KMS-11 (cell line): Measurements from ENCODE around the gene RBM6.
"Not testable (repeated sequence)": the region's sequence is repeated elsewhere in the genome, so short reads cannot be mapped to it uniquely, and the experiment has no call there.

ENCODE experiments used
- H2AFZ ChIP-seq: fragments of 200-600 bp; sonication (generic); 2 replicates; pipeline ENCODE4 v1.6.1; 2016; ENCODE audit warnings: antibody characterized with exemption, mixed run types, low read depth
- H3K27ac ChIP-seq: fragments of 200-600 bp; sonication (generic); 2 replicates; pipeline ENCODE4 v1.6.1; 2016; ENCODE audit warnings: mild to moderate bottlenecking, mixed run types
- H3K27me3 ChIP-seq: fragments of 200-600 bp; sonication (generic); 2 replicates; pipeline ENCODE4 v1.6.1; 2017; ENCODE audit warnings: mild to moderate bottlenecking, low read depth, mixed run types, moderate library complexity; ENCODE audit not compliant: insufficient read depth
- H3K36me3 ChIP-seq: fragments of 200-600 bp; sonication (generic); 2 replicates; pipeline ENCODE4 v1.6.1; 2017; ENCODE audit warnings: mild to moderate bottlenecking, mixed run types; ENCODE audit not compliant: insufficient read depth
- H3K4me1 ChIP-seq: fragments of 200-600 bp; sonication (generic); 2 replicates; pipeline ENCODE4 v1.6.1; 2016; ENCODE audit warnings: mild to moderate bottlenecking, low read depth, mixed run types; ENCODE audit not compliant: poor library complexity, severe bottlenecking
- H3K4me2 ChIP-seq: fragments of 200-600 bp; sonication (generic); 2 replicates; pipeline ENCODE4 v1.7.0; 2016; ENCODE audit warnings: mild to moderate bottlenecking, mixed run types
- H3K4me3 ChIP-seq: fragments of 200-600 bp; sonication (generic); IDR thresholded peaks from 2 replicates; pipeline ENCODE4 v1.6.1; 2017; ENCODE audit warnings: low read depth, low read length, mixed read lengths; ENCODE audit not compliant: insufficient read depth
- H3K79me2 ChIP-seq: fragments of 200-600 bp; sonication (generic); 2 replicates; pipeline ENCODE4 v1.6.1; 2016; ENCODE audit warnings: low read depth, mixed run types; ENCODE audit not compliant: insufficient read depth
- H3K9ac ChIP-seq: fragments of 200-600 bp; sonication (generic); 2 replicates; pipeline ENCODE4 v1.6.1; 2016; ENCODE audit warnings: mild to moderate bottlenecking, mixed run types
- H4K20me1 ChIP-seq: fragments of 200-600 bp; sonication (generic); 2 replicates; pipeline ENCODE4 v1.6.1; 2016; ENCODE audit warnings: mild to moderate bottlenecking, mixed run types; ENCODE audit not compliant: insufficient read depth
- CTCF ChIP-seq: fragments of 200-600 bp; sonication (generic); conservative IDR thresholded peaks from 2 replicates; pipeline ENCODE4 v1.6.1; 2017; ENCODE audit warnings: low read depth, mild to moderate bottlenecking, antibody characterized with exemption, low read length, moderate library complexity, mixed read lengths

RBM6 gene

GRCh38 chr3:50010959-50011358, 71.0 kb downstream of the RBM6 start:
- Histone ChIP-seq H3K27me3 (no peaks in the 10 kb centered on the region), H4K20me1 (no peaks in the 10 kb centered on the region), H3K27ac (no peak overlapping the region), H3K4me2 (no peak overlapping the region), H3K79me2 (no peaks in the 10 kb centered on the region), H3K4me3 (no peak overlapping the region), H2AFZ (no peak overlapping the region), H3K36me3 (no peaks in the 10 kb centered on the region), H3K4me1 (no peaks in the 10 kb centered on the region), H3K9ac (no peak overlapping the region)
- TF ChIP-seq CTCF, result no peak

DNA sequence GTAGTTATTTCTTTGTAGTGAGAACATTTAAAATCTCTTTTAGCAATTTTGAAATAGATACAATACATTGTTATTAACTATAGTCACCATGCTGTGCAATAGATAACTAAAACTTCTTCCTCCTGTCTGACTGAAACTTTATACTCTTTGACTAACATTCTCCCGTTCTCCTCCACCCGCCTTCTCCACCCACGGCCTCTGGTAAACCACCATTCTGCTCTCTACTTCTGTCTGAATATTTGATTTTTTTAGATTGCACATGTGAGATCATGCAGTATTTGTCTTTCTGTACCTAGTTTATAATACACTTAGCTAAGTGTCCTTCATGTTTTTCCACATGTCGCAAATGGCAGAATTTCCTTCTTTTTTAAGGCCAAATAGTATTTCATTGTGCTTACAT, 76.0 kb downstream of the RBM6 start:
- Histone ChIP-seq H3K27me3 (no peaks in the 10 kb centered on the region), H3K79me2 (no peaks in the 10 kb centered on the region), H3K9ac (no peak overlapping the region), H3K4me2 (no peak overlapping the region), H3K36me3 (no peaks in the 10 kb centered on the region), H3K27ac (no peak overlapping the region), H4K20me1 (no peaks in the 10 kb centered on the region), H3K4me3 (no peak overlapping the region), H3K4me1 (no peaks in the 10 kb centered on the region), H2AFZ (no peak overlapping the region)
- no peak for TF ChIP-seq CTCF

GRCh38 chr3:50028346-50028745, 88.4 kb downstream of the RBM6 start:
- Histone ChIP-seq H2AFZ (no peak overlapping the region), H3K9ac (no peak overlapping the region), H3K27ac (no peak overlapping the region), H3K79me2 (no peaks in the 10 kb centered on the region), H3K36me3 (no peaks in the 10 kb centered on the region), H3K4me2 (no peak overlapping the region), H3K4me1 (no peaks in the 10 kb centered on the region), H4K20me1 (no peaks in the 10 kb centered on the region), H3K27me3 (no peaks in the 10 kb centered on the region), H3K4me3 (no peak overlapping the region)
- no peak for TF ChIP-seq CTCF

- H3K27ac ChIP-seq, H3K4me1 ChIP-seq, H2AFZ ChIP-seq, H3K9ac ChIP-seq, H3K27me3 ChIP-seq, H3K36me3 ChIP-seq, H3K79me2 ChIP-seq, H4K20me1 ChIP-seq, H3K4me3 ChIP-seq, H3K4me2 ChIP-seq: not testable (repeated sequence)
Measured at GRCh38 chr3:50031201-50031600, 91.3 kb downstream of the RBM6 start.

DNA sequence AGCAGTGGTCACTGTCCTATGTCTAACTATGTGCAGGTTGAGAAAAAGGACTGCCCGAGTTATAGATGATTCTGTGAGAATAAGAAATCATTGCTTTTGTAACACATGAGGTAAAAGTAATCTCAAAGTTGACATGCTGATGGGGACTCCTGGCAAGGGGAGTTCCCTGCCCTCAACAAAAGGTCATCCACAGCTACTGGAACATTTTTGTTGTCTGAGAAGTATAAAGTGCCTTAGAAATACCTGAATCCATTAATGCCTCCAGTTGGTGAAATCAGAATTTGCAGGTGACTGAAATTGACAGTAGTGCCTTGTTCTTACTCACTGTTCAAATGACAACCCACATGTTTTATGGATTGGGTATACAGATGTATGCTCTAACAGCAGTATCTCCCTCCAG, 105.0 kb downstream of the RBM6 start:
- Histone ChIP-seq H4K20me1 (no peaks in the 10 kb centered on the region), H3K4me3 (no peak overlapping the region), H2AFZ (no peak overlapping the region), H3K4me2 (no peak overlapping the region), H3K79me2 (no peaks in the 10 kb centered on the region), H3K4me1 (peaks cover 5% of the 10 kb centered on the region), H3K27ac (no peak overlapping the region), H3K27me3 (no peaks in the 10 kb centered on the region), H3K9ac (no peak overlapping the region), H3K36me3 (no peaks in the 10 kb centered on the region)
- no peak for TF ChIP-seq CTCF
